HG03045 (cell line): ENCODE results near the gene KCNJ15.

Experiments
- ATAC-seq: cut with Tn5 transposase; IDR thresholded peaks from one replicate; pipeline ENCODE4 v1.9.1; 2021; ENCODE audit warnings: mild to moderate bottlenecking, moderate library complexity; ENCODE audit not compliant: unreplicated experiment

Gene KCNJ15

DNA sequence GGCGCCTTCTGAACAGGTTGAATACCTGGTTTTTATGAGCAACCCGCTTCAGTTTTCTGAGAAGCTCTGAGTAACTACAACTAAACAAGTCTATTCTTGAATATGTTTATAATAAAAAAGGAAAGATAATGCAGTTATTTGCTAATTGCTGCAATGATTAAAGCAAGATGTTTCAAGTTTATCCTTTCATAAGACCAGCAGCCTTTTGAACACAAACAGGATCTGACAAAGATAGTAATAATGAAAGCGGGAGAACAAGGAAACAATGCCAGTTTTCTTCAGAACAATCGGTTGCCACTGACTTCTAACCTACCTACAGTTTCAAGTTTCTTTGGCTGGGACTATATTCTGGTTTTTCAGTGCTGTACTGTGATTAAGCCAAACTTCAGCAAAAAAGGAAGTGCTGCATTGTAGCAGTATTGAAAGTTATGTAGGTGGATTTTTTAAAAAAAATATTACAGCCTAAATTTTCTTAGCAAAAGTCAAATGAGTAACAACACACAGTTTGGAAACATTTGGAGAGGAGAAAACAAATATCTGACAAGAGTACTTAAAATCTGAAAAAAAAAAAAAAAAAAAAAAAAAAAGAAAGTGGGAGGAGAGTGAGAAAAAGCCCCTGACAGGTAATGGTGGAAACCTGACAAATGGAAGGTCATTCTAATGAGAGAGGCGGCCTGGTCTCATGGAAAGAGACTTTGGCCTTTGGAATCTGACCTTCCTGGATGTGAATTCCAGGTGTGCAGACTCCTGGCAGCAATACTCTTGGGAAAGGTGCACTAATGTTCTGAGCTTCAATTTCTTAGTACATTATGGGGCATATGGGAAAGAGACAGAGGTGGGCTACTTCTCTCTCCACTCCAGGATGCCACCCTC lies 11.4 kb downstream of the KCNJ15 start:
- ATAC-seq = no peak

DNA sequence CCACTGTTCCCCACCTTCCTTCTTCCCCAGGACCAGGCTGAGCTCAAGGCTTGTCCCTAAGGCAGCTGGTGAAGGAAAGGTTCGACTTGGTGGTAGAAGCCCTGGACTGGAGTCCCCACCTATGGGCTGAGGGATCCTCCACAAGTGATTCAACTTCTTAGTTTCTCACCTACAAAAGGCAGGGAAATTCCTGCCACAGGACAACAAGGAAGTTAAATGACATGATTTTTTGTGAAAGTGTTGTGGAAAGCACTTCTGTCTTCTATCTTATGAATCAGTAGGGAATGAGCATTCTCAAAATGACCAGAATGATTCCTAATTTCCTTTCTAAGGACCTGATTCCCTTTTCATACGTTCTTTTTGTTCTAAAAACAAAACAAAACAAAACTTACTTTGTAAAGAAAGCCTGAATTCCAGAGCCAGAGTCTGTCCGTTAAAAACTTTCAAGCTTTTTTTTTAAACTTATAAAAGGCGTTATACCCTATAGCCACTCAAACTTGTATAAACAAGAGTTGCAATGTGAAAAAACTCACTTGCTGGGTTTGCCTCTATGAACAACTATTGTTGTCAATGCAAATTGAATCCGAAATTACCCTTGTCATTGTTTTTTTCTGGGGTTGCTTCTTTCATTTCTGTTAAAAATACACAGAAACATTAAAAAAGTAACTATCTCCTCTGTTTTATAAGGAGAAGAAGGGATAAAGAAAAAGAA lies 12.2 kb downstream of the KCNJ15 start:
- ATAC-seq = peak; percentile 28

DNA sequence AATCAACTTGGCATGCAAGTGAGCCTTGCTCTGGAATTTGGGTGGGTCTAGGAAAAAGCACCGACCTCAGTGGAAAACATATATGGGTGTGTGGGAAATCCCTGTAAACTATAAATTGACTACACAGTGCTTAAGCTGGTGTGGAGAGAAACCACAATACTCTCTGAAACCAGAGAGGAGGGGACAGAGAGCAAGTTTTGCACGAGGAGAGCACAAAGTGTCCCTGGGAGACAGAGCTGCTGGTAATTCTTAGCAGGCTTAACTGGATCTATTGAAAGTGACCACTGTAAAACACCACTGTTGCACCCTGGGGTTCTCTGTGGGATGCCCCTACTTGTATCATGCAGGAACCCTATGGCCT lies 12.8 kb downstream of the KCNJ15 start:
- peak; percentile 85 for ATAC-seq

DNA sequence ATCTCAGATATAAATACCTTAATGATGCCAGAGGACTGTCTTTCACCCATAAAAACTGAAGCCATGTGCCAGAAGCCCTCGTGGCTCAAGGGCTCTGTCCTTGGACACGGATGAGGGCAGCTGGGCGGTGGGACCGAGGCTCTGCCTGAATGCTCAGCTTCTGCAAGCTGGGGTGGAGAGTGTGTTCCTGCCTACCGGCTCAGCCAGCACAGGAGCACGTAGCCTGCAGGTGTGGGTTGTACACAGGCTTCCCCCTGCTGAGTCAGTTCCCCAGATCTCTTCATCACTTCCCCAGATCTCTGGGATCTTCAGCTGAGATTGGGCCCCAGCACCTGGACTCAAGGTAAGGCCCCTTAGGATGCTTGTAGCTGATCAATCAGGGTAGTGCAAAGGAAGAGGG lies 15.4 kb downstream of the KCNJ15 start:
- no peak for ATAC-seq

DNA sequence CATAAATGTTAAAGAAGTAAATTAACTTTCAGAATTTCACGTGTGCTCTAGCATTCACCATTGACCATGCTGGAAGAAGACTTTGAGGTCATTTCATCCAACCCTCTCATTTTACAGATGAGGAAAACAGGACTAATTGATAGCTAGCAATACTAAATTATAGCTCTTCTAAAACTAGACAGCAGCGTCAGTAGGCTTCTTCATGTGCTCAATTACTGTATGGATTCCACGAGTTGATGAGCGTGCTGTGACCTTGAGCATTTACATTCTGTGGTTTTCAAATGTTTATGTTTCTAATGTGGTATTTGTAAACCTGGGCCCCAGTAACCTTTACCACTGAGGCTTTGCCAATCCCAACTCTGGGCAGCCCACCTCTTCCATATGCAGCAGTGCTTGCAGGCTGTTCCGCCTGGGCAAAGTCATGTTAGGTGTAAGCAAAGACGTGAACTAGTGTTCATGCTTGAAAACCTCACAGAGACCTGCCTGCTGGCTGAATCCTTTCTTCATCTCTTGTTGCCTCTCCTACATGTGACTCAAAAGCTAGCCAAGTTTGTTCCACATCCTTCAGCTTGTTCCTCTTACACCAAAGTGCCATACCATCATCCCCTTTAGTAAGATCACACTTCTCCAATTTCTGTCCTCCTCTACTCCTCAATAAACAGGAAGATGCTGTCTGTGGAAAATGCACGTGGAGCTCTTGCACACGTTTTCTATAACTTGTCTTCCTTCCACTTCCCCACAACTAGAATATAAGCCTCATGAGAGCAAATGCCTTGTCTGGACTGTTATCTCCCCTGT lies 17.2 kb downstream of the KCNJ15 start:
- no peak for ATAC-seq

DNA sequence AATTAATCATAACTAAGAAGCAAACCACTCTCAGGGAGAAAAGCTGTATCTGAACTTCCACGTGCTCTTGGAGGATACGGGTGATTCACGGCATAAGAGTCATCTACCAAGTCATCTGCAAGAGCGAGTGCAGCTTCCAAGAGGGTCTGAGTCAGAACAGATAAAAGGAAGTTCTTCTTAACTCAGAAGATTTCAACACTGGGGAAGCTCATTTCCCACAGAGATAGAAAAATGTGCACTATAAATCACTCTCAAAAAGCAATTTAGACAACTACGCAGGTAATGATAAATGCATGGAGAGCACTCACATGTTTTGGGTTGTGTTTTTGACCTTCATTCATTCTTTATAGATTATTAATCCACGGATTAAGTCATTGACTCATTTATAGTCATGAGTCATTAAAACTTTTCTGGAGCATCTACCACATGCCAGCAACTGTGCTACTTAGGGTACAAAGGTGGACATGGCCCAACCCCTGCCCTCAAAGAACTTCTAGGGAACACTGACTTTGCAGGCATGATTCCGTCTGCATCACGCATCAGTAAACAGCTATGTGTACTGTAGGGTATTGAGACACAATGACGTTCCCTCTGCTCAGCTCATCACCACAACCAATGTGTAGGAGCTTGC lies 20.8 kb downstream of the KCNJ15 start:
- no peak for ATAC-seq

DNA sequence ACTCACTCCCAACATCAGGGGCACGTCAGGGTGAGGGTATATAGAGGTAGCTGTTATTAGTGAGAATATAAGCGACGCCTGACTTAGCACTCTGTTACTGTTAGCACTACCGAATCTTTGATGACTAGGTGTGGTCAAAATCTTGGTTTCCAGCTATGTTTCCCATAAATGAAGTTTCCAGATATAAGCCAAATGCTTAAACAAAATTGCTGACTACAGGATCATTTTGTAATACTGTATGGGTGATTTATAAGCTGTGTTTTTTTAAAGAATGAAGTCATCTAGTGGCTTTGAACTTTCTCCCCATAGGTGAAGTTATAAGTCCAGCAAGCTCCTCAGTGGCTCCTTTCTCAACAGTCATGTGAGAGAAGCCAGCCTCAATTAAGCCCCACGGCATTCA lies 23.7 kb downstream of the KCNJ15 start:
- no peak for ATAC-seq

DNA sequence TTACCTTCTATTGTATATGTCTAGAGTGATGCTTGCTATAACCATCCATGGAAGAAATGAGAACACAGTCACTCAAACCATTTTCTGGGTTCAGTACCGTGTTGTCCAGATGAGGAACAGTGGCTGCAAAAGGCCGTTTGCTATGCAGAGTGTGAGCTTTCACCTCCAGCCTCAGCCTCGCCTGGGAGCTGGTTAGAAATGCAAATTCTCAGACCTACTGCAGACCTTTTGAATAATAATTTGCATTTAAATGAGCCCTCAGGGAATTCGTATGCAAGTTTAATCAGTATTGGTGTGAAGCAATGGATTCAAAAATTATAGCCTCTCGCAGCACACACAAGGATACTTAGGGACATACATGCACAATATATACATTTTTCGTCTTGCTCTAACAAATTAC lies 24.1 kb downstream of the KCNJ15 start:
- no peak for ATAC-seq

DNA sequence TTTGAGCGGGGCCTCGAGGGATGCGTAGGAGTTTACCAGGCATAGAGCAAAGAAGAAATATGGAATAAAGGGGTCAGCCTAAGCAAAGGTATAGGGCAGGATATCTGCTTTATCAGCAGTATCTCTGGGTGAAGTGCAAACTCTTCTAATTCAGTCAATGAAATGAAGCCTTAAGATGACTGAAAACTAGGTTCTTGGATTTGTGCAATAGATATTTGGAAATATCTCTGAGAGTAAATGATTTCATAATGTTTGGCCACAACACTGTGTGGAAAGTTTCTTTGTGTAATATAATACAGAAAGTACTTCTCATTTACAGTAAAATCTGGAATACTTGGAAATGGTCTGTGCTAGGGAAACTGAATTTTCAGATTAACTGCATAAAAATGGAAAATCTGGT lies 26.1 kb downstream of the KCNJ15 start:
- no peak for ATAC-seq

DNA sequence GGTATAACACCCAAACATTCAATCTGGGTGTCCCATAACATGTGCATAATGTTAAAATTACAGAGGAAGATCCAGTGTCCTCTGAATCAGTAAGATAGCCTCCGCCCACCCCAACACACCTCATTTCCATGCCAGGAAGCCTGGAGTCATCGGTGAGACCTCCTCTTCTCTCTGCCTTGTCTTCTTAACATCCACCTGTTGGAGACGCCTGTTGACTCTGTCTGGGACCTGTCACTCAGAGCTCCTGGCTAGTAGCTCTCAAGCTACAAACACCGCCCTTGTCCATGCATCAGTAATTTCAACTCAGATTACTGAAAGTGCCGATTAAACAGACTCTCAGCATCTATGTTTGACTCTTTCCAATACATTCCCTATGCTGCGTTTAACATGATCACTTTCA lies 27.4 kb downstream of the KCNJ15 start:
- ATAC-seq = no peak

DNA sequence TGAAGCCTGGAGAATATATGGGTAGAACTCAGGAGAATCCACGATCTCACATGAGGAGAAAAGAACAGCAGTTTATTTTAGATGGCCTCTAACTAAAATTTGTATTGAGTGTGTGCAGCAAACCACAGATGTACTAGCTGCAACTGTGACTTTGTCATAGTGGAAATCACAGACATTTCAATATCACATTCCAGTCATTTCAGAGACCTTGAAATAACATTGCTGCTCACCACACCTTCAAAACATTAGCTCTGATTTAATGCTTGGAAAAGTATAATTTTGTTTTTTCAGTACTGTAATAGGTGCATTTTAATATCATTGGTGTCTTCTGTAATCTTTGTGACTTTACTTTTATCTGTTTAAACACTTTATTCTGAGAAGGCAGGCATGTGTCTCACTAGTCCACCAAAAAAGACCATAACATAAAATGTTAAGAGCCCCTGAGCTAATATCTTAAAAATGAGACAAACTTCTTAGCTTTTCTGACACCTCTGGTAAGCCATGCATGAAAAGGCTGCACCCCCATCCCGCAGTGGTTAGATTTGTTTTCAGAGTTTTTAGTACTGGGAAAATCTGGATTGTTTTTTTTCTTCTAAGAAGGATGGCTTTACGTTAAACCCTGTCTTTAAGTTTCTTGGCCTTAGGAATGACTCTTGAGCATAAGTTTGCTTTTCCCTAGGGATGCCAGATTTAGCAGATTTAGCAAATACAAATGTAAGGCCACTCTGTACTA lies 30.1 kb downstream of the KCNJ15 start:
- ATAC-seq = no peak

DNA sequence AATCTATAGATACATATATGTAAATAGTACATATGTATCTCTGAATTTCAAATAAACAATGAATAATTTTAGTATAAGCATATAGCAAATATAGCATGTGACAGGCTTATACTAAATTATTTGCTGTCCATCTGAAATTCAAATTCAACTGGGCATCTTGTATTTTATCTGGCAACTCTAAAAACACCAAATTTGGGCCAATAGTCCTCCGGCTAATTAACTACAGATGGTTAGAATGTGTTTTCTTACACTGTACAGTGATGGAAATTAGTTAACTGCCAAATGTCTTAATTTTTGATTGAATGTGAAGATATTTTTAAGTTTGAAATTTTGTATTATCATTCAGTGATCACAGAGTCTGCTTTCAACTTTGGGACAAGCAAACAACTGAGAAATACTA lies 30.7 kb downstream of the KCNJ15 start:
- ATAC-seq = no peak

DNA sequence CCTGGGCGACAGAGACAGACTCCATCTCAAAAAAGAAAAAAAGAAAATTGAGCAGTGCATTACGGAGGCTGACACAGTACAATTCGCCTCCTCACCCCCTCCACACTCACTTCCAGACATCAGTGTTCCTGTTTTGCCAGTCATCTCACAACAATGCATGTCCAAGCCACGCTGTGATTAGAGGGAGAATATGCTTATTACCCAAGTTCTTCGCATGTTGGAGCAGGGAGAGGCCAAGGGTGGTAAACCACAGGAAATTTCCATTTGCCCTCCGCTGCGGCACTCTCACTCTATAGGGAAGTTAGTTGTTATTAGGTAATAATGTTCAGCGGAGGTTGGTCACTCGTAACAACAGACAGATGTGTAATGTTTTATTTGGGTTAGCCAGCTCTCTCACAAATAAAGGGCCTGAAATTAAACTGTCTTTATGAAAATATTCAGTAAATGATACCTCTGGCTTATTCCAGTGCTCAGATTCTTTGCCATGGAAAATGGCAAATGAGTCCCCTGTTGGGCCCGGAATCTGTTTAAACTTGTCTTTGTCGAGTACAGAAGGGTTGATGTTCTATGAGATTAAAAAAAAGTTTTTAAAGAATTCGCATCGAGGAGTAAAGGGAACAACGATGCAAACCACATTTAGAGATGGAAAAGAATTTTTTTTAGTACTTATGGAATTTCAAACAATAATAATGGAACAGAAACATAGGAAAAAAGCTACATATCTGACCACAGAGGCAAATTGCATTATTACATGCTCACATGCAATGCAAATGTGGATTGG lies 33.1 kb downstream of the KCNJ15 start:
- no peak for ATAC-seq

DNA sequence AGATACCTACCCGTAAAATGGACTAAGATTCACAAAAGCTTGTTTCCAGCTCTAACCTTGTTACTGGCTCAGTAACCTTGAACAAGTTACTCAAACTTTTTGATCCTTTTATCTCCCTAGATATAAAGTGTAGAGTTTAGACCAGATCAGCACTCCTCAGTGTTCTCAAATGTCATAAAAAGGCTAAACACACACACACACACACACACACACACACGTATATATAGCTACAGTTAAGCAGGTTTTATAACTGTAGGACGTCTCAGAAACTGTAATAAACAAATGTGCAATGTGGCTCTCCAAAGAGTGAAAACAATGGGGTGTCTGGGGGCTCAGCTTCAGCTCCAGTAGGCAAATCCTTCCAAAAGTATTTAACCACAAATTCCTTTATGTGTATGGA lies 34.0 kb downstream of the KCNJ15 start:
- ATAC-seq = no peak

DNA sequence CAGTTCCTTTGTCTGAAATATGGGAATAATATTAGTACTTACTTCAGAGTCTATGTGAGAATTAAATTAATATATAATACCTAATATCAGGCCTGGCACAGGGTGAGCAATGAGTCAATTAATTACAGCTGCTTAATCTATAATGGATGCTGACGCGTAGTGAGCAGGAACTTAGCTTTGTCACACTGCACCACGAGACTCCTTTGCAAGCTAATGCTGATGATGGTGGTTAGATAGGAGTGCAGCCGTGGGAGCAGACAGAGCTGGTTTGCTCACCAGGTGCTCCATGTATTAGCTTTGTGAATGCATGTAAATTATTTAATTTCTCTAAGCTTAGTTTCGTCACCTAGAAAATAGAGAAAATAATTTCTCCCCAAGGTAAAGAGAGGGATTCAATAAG lies 35.1 kb downstream of the KCNJ15 start:
- ATAC-seq = no peak

DNA sequence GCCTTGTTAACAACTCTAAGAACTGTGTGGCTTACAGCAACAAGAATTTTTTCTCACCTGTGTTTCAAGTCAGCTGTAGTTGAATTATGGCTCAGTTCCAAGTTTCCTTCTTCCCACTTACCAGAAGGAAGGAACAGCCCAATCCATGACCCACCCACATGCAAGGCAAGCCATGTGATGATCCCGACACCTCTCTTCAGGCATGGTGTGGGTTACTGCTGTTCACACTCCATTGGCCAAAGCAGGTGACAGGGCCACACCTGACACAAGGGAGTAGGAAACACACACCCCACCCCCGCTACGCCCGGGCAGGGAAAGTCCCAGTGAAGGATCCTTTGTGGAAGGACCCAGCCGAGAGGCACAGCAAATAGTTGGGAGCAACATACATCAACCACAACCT lies 36.3 kb downstream of the KCNJ15 start:
- ATAC-seq = no peak

DNA sequence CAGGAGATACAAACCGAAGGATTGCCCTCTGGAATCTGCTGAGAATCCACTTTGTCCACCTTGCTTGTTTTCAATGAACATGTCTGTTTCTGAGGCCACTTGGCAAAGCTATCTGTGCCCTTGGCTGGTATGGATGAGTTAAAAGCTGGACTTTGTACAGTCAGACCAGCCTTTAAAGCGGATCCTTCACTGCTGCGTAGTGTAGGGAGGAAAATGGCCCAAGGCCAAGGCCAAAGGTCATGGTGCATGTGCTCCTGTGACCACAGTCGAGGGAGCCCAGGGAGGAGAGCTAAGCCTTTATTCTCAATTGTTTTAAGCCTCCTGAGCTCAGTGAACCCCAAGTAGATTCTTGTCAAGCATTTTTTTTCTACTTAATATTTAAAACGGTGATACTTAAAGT lies 37.0 kb downstream of the KCNJ15 start:
- ATAC-seq = no peak

DNA sequence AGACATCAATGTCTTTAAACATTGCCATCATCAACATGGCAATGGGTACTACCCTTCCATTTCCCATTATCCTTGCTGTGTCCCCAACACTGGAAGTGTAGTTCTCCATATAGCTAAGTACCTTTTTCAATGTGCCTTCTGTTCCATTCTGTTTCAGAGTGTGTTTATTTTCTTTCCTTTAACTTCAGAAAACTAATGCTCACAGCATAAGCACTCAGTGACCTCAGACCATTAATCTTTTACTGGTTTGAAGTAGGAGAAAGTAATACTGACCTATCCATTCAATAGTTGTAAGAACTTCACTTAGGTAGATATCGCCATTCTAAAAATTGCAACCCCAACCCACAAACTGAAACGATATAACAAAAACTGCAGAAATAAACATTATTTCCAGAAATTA lies 37.8 kb downstream of the KCNJ15 start:
- no peak for ATAC-seq

DNA sequence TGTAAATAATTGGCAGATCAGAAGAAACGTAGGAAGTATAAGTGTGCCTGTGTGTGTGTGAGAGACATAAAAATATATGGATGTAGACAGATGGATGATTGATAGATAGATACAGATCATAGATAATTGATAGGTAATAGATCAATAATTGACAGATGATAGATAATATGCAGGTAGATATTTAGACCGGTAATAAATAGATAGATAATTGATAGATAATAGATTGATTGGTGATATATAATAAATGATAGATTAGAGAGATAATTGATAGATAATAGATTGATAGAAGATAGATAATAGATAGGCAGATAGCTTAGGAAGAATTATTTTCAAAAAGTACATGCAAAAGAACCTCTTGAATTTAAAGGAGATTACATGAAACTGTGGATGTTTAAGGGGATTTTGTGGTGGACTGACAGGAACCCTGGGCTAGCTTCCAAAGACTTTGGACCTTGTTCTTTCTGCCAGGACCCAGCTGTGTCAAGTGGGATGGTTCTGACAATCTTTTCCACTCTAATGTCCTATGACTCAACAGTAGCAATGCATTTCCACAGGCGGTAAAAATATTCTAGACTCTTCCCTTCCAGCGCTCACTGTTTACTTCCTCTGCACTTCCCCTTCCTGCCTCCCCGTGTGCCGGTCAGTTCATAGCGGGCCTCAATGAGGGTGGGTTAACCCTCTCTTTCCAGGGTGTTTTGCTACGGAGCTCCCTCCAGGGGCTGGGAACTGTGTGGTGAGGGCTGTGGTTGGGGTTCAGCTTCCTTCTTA lies 39.4 kb downstream of the KCNJ15 start:
- no peak for ATAC-seq
